ENCODE measurements around the gene PACSIN2.
A peak's percentile ranks its signal among the peaks of the same experiment; 100 is the strongest.
"Not testable (repeated sequence)": the region's sequence is repeated elsewhere in the genome, so short reads cannot be mapped to it uniquely, and the experiment has no call there.

PACSIN2 gene

DNA sequence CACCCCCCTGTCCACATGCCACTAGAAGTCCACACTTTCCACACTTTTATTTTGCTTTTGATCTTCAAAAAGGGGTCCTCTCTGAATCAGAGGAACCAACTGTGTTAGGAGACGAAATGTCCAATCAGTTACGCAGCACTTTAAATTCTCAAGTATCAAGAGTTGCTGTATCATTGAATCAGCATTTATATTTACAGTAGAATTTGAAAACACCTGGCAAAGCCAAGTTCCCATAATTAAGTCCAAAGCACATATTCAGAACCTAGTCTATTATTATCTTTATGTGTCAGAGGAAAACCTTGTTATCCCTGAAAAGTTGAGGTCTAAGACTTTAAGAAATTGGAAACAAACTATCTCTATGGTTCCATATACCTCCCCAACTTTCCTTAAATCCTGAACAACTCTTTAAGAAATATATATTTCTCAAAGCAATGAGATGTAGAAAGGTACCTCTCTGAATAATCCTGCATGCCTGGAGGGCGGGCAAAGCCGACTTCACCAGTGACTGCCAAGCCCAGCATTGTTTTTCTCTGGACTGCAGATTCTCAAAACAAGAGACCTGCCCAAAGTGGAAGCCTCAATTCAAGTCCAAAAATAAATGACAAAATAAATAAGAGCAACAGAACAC is 82.0 kb downstream of the PACSIN2 start:
- Mint-ChIP-seq H3K27ac (peak overlapping the region; percentile 97), H3K27me3 (no peaks in the 10 kb centered on the region), H3K4me1 (peaks cover 76 to 100% of the 10 kb centered on the region in 2 donors), H3K36me3 (peaks cover 1 to 8% of the 10 kb centered on the region in 2 donors), H3K9me3 (peaks cover 0 to 2% of the 10 kb centered on the region in 2 donors), H3K4me3 (peak overlapping the region; percentile 75 to 81)
- ATAC-seq (replicated peaks) (peak in 1 of 2 donors; percentile 1), DNase-seq (no peak)

DNA sequence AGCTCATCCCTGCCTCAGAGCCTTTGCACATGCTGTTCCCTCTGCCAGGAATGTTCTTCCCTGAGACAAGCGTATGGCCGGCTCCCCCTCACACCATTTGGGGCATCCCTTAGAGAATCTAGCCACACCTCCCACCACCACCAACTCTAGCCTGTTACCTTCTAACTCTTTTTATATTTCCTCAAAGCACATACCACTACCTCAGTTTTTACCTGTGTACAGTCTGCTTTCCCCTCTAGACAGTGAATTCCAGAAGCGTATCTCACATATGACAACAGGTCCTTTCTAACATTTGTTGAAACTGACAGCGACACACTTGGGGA is 82.8 kb downstream of the PACSIN2 start:
- ATAC-seq (replicated peaks): no peak
- Mint-ChIP-seq H3K27me3 (no peaks in the 10 kb centered on the region), H3K4me3 (peak overlapping the region; percentile 80 to 83), H3K9me3 (peaks cover 0 to 2% of the 10 kb centered on the region in 2 donors), H3K4me1 (peaks cover 70 to 95% of the 10 kb centered on the region in 2 donors), H3K36me3 (peaks cover 1 to 8% of the 10 kb centered on the region in 2 donors), H3K27ac (peak overlapping the region; percentile 97)
- DNase-seq: no peak

DNA sequence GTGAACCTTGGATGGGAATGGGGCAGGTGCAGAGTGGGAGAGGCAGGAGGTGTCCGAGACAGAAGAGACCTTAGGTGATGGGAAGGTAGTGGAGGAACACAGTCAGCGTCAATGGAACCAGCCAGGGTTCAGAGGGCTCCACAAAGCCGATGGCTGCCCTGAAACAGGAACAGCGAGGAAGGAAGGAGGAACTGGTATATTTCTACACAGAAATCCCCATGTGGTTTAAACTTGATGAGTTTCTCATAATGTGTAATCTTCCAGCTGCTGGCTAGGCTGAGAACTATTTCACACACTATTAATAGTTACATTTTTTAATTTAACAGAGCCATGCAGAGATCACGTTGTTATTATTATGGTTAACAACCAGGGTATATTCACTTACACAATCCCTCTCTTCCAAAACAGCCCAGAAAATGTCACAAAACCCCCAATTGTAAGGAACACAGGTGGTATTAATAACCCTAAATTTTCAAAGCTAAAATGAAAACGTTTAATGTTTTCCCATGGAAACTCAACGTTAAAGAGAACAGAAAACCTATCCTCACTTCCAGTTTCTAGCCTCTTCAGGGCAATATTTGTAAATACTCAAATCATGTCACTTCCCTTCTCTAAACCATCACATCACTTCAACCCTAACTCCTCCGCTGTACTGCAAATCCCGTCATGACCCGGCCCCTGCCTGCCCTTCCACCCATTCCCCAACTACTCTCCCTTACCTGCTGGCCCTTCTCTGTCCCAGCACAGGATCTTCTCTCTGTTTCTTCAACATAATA is 83.3 kb downstream of the PACSIN2 start:
- DNase-seq (peak; percentile 53), ATAC-seq (replicated peaks) (peak; percentile 76 to 83)
- H3K4me3 Mint-ChIP-seq: peak overlapping the region; percentile 80 to 83
- H3K27ac Mint-ChIP-seq: peak overlapping the region; percentile 97
- peaks cover 0 to 2% of the 10 kb centered on the region in 2 donors for H3K9me3 Mint-ChIP-seq
- peaks cover 1 to 8% of the 10 kb centered on the region in 2 donors for H3K36me3 Mint-ChIP-seq
- no peaks in the 10 kb centered on the region for H3K27me3 Mint-ChIP-seq
- peaks cover 70 to 95% of the 10 kb centered on the region in 2 donors for H3K4me1 Mint-ChIP-seq

DNA sequence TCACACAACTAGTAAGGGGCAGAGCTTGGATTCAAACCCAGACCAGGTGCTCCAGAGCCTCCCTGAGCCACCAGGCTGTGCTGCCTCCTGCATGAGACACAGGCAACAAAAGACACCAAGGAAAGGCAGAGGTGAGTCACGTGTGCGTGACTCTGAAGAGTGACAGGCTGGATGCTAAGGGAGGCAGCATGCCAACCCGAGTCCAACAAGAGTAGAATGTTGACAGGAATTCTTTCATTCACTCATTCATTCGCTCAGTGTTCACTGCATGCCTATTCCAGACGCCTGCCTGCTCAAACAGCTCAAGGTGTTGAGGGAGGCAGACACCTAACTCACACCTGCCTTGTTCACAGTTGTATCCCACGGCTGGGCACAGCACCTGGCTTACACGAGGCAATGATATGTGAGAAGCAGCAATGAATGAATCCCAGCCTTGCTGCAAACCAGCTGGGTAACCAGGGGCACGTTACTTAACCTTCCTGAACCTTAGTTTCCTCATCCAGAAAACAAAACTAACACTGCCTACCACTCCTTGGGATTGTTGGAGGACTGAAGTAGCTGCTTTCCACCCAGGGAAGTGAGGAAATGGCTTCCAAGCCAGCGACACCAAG is 84.0 kb downstream of the PACSIN2 start:
- DNase-seq: peak; percentile 13

DNA sequence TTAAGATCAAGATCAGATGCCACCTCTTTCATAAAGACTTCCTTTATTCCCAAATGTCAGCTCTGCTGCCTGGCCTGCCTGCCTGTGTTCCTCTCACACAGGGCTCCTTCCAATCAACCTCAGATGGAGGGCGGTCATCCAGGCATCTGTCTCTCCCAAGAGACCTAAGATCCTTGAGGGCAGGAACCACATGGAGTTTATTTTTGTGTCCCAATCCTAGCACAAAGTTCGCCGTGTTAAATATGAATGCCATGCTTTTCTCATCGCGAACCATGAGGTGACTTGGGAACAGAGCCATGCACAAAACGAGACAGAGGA is 85.2 kb downstream of the PACSIN2 start:
- Mint-ChIP-seq H3K27me3 (no peaks in the 10 kb centered on the region), H3K4me1 (peaks cover 71 to 95% of the 10 kb centered on the region in 2 donors), H3K9me3 (no peaks in the 10 kb centered on the region), H3K36me3 (peaks cover 1 to 9% of the 10 kb centered on the region in 2 donors), H3K4me3 (peak overlapping the region; percentile 15 to 41), H3K27ac (peak overlapping the region; percentile 90)
- ATAC-seq (replicated peaks): no peak
- DNase-seq: no peak

More for the DNA sequence above, 84.0 kb downstream of the PACSIN2 start:
- H3K4me3 Mint-ChIP-seq: peak overlapping the region; percentile 76 to 80
- H3K4me1 Mint-ChIP-seq: peaks cover 73 to 95% of the 10 kb centered on the region in 2 donors
- peaks cover 1 to 12% of the 10 kb centered on the region in 2 donors for H3K36me3 Mint-ChIP-seq
- H3K9me3 Mint-ChIP-seq: peaks cover 0 to 2% of the 10 kb centered on the region in 2 donors
- H3K27me3 Mint-ChIP-seq: no peaks in the 10 kb centered on the region
- peak overlapping the region; percentile 97 for H3K27ac Mint-ChIP-seq
- ATAC-seq (replicated peaks): peak; percentile 4 to 10

DNA sequence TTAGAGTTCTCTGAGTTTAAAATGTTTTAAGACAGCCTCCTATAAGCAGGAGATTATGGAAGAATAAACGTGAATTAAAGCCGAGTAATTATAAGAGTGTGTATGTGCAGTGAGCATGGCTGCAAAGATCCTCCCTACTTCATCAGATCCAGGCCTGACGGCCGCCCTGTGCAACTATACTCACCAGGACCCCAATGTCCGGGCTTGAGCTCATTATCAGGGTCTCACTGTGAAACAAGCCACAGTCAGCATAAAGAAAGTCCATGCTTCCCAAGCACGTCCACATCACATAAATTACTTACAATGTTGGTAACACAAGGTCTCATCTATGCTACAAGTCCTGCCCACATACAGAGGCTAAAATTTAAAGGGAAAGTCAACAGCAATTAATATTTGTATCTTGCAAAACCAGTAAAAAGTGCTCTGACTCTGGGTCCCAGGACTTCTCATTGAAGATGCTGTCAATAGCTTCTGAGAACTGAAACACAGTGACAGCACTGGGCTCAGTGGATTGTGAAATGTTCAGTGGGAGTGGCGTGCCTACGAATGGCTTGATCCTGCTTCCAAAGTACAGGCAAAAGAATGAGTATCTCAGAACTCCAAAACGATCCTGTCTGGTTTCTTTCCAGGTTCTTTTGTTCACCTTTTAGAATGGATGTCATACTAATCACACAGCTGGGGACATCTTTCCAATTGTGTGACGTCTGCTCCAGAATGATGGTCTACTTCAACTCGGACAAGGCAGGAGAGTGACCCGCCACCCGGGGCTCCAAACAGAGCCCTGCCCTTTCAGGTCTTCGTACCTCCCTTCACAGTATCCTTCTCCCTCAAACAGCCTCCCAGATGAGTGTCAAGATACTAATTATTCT is 85.7 kb downstream of the PACSIN2 start:
- peaks cover 68 to 95% of the 10 kb centered on the region in 2 donors for H3K4me1 Mint-ChIP-seq
- H3K27ac Mint-ChIP-seq: peak overlapping the region; percentile 90
- peak overlapping the region; percentile 15 to 65 for H3K4me3 Mint-ChIP-seq
- H3K27me3 Mint-ChIP-seq: no peaks in the 10 kb centered on the region
- no peaks in the 10 kb centered on the region for H3K9me3 Mint-ChIP-seq
- peaks cover 1 to 5% of the 10 kb centered on the region in 2 donors for H3K36me3 Mint-ChIP-seq
- DNase-seq: no peak
- no peak for ATAC-seq (replicated peaks)

DNA sequence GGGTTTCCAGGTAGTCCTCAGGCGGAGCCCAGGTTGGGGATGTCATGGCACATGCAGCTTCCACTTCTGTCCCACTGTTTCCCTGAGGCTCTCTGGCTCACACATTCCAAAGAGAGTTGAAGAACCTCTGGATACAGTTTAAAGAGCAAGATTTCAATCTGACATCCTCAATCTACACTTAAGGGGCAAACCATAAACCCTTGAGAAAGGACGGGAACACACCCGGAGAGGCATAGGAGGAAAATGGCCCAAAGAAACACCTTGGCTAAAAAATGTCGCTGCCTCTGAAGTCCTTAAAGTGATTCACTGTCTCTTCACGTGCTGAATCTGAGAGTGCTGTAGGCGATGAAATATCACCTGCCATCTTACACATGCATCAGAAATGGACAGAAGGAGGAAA is 87.0 kb downstream of the PACSIN2 start:
- peaks cover 1 to 5% of the 10 kb centered on the region in 2 donors for H3K36me3 Mint-ChIP-seq
- H3K27ac Mint-ChIP-seq: peak overlapping the region; percentile 37
- H3K9me3 Mint-ChIP-seq: no peaks in the 10 kb centered on the region
- no peak overlapping the region for H3K4me3 Mint-ChIP-seq
- DNase-seq (no peak), ATAC-seq (replicated peaks) (no peak)
- no peaks in the 10 kb centered on the region for H3K27me3 Mint-ChIP-seq
- peaks cover 62 to 92% of the 10 kb centered on the region in 2 donors for H3K4me1 Mint-ChIP-seq

DNA sequence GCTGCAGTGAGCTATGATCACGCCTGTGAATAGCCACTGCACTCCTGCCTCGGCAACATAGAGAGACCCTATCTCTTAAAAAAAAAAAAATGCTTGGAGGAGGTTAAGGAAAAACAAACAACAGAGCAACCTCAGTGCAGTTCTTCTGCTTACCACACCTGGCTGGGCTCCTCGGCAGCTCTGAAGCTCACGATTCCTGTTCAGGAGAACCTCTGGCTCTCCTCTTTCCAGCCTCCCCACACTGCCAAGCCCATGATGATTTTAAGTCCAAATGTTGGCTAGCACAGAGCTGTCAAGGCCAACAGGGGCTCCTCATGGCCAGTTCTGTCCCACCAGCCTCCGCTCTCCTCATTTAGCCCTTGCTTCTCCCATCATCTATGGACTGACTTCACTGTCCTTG is 88.2 kb downstream of the PACSIN2 start:
- H3K4me3 Mint-ChIP-seq: no peak overlapping the region
- peaks cover 1 to 5% of the 10 kb centered on the region in 2 donors for H3K36me3 Mint-ChIP-seq
- ATAC-seq (replicated peaks) (no peak), DNase-seq (no peak)
- H3K27ac Mint-ChIP-seq: peak overlapping the region; percentile 76
- H3K4me1 Mint-ChIP-seq: peaks cover 63 to 92% of the 10 kb centered on the region in 2 donors
- no peaks in the 10 kb centered on the region for H3K9me3 Mint-ChIP-seq
- H3K27me3 Mint-ChIP-seq: no peaks in the 10 kb centered on the region

DNA sequence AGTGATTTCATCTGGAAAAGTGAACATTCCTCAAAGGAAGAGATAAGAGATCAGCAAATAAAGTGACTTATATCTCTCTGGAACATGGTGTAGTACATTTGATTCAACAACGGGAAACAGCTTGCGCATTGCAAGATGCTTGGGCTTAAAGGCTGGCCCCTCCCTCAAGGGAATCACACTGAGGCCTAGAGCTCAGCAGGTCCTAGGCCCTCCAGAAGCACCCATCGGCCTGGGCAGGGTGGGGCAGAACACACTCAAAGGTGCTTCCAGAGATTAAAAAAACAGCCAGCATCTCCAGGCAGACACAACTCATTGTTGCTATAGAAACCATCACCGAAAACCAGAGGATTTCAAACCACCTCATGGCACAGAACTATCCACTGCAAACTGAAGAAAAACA is 88.8 kb downstream of the PACSIN2 start:
- Mint-ChIP-seq H3K27ac (peak overlapping the region; percentile 83), H3K36me3 (peaks cover 1 to 5% of the 10 kb centered on the region in 2 donors), H3K4me3 (no peak overlapping the region), H3K4me1 (peaks cover 60 to 92% of the 10 kb centered on the region in 2 donors), H3K27me3 (no peaks in the 10 kb centered on the region), H3K9me3 (no peaks in the 10 kb centered on the region)
- DNase-seq (no peak), ATAC-seq (replicated peaks) (no peak)

DNA sequence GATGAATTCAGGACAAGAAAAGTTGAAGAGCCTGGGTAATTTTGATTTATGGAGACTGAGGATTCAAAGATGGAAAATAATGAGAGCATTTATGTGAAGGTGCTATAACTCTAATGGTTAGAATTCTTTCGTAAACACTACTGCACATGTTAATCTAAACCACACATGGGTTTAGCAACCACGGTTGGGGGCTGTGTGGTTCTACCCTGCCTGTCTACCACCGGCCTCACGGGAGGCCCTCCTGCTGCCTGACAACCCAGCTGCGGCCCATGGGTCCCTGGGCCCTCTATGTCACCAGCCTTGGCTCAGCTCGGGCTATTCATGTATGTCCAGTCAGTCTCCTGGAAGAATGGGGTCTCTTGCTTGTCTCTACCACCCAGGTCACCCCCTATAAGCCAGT is 89.4 kb downstream of the PACSIN2 start:
- Mint-ChIP-seq H3K36me3 (peaks cover 1 to 5% of the 10 kb centered on the region in 2 donors), H3K4me1 (peaks cover 55 to 92% of the 10 kb centered on the region in 2 donors), H3K4me3 (no peak overlapping the region), H3K27ac (peak overlapping the region; percentile 83), H3K27me3 (no peaks in the 10 kb centered on the region), H3K9me3 (no peaks in the 10 kb centered on the region)
- DNase-seq: no peak
- peak; percentile 28 to 48 for ATAC-seq (replicated peaks)

DNA sequence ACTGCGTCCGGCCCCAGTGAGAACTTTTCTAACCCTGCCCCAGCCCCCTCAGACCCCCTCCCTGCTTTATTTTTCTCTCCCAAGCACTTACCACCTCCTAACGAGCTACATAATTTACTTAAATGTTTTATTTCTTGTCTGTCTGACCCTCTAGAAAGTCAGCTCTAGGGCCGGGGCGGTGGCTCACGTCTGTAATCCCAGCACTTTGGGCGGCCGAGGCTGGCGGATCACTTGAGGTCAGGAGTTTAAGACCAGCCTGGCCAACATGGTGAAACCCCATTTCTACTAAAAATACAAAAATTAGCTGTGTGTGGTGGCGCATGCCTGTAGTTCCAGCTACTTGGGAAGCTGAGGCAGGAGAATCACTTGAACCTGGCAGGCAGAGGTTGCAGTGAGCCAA is 89.9 kb downstream of the PACSIN2 start:
- not testable (repeated sequence) for ATAC-seq (replicated peaks); H3K9me3 Mint-ChIP-seq; H3K36me3 Mint-ChIP-seq; H3K27me3 Mint-ChIP-seq; H3K4me3 Mint-ChIP-seq; DNase-seq
- Mint-ChIP-seq H3K4me1 (peaks cover 54 to 91% of the 10 kb centered on the region in 2 donors), H3K27ac (peak overlapping the region; percentile 42)

DNA sequence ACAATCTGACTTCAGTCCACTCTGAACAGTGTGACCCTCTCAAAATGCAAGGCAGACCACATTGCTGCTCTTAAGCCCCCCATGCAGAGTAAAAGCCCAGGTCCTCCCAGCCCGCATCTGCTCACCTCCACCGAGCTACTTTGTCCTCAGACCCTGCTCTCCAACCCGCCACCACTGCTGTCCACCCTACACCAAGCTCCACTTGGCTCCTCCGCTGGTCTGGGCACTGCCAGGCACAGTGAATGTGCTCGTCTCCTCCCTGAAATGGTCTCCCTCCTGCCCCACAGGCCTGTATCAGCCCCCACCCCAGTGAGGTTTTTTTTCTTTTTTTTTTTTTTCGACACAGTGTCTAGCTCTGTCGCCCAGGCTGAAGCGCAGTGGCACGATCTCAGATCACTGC is 90.5 kb downstream of the PACSIN2 start:
- Mint-ChIP-seq H3K27ac (peak overlapping the region; percentile 22), H3K4me3 (peak overlapping the region in 1 of 2 donors; percentile 23), H3K27me3 (no peaks in the 10 kb centered on the region), H3K36me3 (peaks cover 1 to 8% of the 10 kb centered on the region in 2 donors), H3K9me3 (no peaks in the 10 kb centered on the region), H3K4me1 (peaks cover 48 to 86% of the 10 kb centered on the region in 2 donors)
- ATAC-seq (replicated peaks) (no peak), DNase-seq (no peak)

DNA sequence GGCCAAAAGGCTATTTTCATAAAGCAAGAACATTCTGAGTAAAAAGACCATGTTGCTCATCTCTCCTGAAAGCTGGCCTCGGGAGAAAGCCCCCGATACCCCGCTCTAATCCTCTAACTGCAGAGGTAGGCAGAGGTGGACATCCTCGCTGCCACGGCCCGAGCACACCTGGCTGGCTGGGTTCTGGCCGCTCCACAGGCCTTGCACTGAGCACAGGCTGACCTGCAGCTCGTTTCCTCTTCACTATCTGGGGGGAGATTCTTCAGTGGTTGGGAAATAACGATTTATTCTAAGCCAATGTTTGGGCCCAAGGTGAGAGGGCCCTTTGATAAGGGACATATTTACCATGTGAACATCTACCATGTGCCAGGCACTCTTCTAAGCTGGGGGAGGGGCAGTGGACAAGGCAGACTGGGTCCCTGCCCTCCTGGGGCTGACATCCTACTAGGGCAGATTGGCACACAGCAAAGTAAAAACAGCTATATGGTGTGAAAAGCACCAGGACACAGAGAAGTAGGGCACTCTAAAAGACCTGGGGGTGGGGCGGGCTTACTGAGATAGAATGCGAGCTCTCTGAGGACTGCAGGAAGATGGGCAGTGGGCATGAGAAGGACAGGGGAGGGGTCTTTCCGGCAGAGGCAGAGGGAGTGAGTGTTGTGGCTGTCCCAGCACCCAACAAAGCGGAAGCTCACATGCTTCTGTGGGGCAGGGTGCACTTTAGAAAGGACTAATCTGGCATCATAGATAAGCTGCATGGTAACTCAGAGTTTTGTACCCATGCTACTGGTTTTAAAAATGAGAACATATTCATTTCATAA is 92.4 kb downstream of the PACSIN2 start:
- Mint-ChIP-seq H3K4me1 (peaks cover 41 to 81% of the 10 kb centered on the region in 2 donors), H3K36me3 (peaks cover 0 to 8% of the 10 kb centered on the region in 2 donors), H3K4me3 (peak overlapping the region; percentile 17 to 21), H3K27ac (peak overlapping the region; percentile 88), H3K9me3 (no peaks in the 10 kb centered on the region), H3K27me3 (no peaks in the 10 kb centered on the region)
- DNase-seq (no peak), ATAC-seq (replicated peaks) (peak; percentile 59 to 81)

Data from stimulated activated naive B cell treated with anti-CD40 and anti-IgM and Interleukin-4, amounts not matched to agents 10 μg/mL and 1 μg/mL and 100 μg/mL, for 72 hours (primary cell).